HPDE6-E6E7 (cell line): Measurements from ENCODE around the gene LRP1B.
A peak's percentile ranks its signal among the peaks of the same experiment; 100 is the strongest.

Source experiments
- DNase-seq: peaks from one replicate; pipeline ENCODE4 v3.0.0; 2011; ENCODE audit warnings: missing footprints; ENCODE audit errors: extremely low spot score

The LRP1B gene

GRCh38 chr2:140843186-140843585, 1287.6 kb downstream of the LRP1B start:
- no peak for DNase-seq

GRCh38 chr2:140842110-140842509, 1288.7 kb downstream of the LRP1B start:
- DNase-seq = no peak

- no peak for DNase-seq
These were observed 1289.7 kb downstream of the LRP1B start for GRCh38 chr2:140841141-140841540.

DNA sequence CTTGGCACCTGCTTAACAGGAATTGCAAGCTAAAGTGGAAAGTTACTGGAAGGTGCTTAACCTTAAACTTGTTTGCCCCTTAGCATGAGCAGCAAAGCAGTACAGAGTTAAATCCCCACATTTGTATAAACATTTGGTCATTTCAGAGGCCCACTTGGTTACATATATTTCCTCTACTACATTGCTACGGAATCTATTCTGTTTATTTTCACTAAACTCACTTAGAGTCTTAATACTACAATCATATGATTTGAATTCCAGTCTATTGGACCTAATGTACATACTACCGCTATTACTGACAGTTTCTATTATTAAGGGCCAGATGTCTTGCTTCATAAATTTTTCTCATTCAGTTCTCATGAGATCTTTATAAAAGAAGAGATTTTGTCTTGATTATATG, 1294.0 kb downstream of the LRP1B start:
- DNase-seq = no peak

DNA sequence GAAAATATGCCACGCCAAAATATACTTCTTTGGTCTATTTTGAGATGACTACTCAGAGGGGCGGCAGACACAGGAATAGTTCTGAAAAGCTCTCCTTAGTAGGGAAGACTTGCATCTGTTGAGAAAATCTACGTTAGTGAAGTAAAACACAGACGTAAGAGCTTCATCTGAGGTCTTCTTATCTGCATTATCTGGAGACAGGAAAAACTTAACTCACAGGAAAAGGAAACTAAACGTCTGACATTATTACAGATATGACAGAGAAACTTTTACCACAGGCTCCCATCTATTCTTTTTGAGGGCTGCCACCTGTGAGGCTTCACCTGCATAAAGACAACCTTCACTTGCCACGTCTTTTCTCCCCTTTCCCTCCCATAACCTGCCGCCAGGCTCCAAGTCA, 1295.7 kb downstream of the LRP1B start:
- no peak for DNase-seq

- no peak for DNase-seq
These were observed 1316.7 kb downstream of the LRP1B start for GRCh38 chr2:140814141-140814540.

GRCh38 chr2:140808820-140809219, 1322.0 kb downstream of the LRP1B start:
- no peak for DNase-seq

DNA sequence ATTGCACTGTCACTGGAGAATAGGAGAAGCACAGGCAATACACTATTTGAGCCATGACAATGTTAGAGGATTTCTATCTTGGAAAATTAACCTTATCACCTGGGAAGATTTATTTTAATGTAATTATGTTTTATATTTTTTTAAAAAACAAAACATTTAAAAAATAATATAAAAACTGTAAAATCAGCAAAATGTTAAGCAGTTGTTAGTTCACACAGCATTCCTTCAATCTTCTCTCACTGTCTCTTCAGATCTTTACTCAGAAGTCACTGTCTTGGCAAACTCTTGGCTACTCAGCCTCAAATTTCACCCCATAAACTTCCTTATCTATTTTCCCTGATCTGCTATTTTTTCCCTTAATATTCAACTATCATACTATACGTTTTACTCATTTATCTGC, 1322.6 kb downstream of the LRP1B start:
- no peak for DNase-seq

GRCh38 chr2:140804700-140805260, 1326.0 kb downstream of the LRP1B start:
- DNase-seq = no peak

DNA sequence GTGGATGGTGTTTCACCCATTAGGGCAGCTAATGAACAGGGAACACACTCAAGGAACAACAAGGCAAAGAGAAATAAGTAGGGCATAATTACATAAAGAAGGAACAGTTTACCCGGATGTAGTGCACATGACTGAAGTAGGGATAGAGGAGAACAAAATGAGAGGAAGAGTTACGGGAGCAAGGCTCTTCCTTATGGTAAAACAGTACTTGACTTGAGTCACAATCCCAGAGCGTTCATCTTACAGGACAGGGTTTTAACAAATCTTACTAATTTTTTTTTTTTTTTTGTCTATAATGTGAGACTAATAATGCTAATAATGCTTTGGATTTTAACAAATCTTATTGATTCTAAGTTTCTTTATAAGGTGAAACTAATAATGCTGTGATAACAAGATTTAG, 1329.5 kb downstream of the LRP1B start:
- no peak for DNase-seq

DNA sequence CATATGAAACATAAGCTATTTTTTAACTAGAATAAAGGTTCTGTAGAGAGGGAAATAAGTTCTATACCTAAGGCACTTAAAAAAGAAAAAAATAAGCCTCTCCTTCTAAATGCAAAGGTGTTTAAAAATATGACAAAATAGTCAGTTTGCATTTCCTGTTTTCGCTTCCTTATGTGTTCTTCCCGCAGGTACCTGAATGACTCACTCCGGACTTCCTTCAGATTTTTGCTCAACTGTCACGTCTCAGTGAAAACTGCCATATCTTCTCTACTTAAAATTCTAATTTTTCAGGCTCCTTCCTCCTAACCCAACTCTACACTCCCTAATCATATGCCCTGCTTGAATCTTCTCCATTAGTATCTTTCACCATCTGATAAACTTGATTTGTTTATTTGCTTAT, 1333.1 kb downstream of the LRP1B start:
- DNase-seq = peak; percentile 11

DNA sequence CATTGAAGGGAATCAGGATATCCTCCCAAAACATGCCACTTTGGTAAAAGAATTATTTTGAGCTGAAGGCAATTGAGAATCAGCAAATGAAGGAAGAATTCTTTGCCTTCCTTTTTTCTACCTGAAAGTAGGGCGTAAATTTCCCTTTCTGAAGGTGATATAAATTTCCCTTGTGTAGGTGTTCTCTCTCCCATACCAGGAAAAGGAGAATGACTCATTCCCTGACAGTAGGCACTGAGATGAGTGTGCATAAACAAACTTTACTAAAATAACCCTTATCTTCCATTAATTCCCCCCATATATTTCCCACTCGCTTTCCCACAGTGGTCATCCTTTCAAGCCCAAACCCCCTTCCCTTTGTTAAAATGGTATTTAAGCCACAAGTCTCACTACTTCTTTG, 1339.0 kb downstream of the LRP1B start:
- DNase-seq = peak; percentile 3

GRCh38 chr2:140786585-140786984, 1344.2 kb downstream of the LRP1B start:
- no peak for DNase-seq

GRCh38 chr2:140775411-140775810, 1355.4 kb downstream of the LRP1B start:
- DNase-seq = no peak

DNA sequence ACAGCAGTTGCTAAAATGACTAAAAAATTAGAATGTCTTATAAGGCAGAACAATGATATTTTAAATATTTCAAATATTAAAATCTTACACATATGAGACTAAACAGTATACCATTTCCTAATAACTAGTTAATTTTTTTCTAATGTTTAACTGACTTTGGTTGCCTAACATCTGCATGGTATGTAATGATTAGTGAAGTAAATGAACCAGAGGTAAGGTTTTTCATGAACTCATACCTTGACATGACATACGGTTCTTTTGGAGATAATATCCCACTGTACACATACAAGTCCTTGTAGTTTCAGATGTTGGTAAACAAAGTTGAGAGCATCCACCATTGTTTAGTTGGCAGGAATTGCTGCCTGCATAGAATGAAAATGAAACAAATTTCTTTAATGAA, 1360.2 kb downstream of the LRP1B start:
- no peak for DNase-seq

DNA sequence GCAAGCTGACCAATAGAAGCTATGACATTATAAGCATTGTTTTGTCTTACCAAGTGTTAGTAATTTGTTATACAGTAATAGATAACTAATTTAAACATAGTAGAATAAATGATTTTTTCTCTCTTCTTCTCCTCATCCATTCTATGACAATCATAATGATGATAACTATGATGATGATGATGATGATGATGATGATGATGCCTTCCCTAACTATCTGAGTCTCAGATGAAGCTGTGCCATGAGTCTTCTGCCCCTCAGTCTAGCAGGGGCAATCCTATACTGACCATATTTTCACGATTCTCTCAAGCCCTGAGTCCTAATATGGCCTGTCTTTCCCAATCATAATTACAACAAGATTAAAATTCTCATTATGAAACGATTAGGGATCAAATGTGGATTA, 1369.0 kb downstream of the LRP1B start:
- DNase-seq = no peak

- no peak for DNase-seq
These were observed 1371.2 kb downstream of the LRP1B start for GRCh38 chr2:140759426-140760156.

GRCh38 chr2:140747665-140748064, 1383.2 kb downstream of the LRP1B start:
- no peak for DNase-seq

DNA sequence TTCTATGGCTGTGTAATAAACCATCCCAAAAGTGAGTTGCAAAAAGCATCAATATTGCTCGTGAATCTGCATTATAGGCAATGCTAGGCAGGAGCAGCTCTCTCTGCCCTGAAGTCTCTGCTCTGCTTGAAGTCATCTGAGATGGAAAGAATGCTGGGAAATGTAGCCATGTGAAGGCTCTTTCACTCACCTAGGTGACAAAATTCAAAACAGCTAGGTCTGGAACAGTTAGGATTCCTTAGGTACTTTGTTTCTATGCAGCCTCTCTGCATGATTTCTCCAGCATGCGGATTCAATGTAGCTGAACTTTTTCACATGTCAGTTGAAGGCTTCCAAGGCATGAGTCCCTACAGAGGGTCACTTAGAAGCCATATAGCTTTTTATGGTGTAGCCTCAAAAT, 1383.7 kb downstream of the LRP1B start:
- no peak for DNase-seq

DNA sequence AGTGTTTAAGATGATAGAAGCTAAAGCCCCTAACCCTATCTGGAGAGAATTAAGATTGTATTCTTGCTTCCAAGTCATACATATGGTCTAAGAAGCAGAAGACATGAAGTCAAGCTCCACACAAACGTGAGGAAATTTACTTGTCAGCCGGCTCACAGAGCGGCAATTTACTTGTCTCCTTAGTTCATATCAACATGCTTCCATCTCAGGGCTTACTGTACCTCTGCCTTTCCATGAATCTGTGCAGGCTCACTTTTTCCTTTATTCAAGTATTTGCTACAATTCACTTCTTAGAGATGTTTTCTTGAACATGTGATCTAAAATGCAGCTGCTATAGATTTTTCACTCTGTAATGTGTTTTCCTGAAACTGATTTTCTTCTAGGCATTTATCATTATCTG, 1386.4 kb downstream of the LRP1B start:
- DNase-seq = no peak

DNA sequence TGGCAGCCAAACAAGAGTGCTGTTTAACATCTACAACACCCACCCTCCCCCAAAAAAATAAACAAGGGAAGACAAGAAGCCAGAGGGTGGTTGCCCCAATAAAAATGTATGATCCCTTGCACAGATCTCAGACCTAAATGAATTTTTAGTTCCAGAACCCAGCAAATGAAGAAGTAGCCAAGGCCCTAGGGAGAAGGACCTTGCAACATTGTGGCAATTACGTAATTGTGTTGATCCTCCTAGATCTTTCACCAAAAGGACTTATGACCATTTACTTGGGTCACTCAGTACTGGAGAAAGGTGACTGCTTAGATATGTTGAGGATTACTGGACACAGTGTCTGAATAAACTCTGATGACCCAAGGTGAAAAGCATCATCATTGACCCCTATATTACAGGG, 1393.8 kb downstream of the LRP1B start:
- DNase-seq = no peak

DNA sequence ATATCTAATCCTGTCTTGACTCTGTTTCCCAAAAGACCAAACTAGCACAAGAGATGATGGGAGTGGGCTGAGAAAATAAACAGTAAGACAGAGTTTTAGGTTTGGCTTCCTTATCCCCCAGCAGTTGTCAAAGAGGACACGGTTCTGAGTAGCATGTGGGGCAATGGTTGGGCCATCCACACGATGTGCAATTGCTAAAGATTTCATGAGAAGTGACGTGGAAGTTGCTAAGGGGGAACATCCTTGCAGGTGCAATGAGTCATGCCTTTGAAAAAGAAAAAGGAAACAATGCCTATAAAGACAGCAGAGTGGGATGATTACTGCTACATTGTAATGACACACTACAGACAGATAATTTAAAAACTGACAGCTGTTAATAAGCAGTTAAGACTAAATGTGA, 1395.8 kb downstream of the LRP1B start:
- DNase-seq = peak; percentile 4

- no peak for DNase-seq
These were observed 1411.8 kb downstream of the LRP1B start for GRCh38 chr2:140718999-140719398.

DNA sequence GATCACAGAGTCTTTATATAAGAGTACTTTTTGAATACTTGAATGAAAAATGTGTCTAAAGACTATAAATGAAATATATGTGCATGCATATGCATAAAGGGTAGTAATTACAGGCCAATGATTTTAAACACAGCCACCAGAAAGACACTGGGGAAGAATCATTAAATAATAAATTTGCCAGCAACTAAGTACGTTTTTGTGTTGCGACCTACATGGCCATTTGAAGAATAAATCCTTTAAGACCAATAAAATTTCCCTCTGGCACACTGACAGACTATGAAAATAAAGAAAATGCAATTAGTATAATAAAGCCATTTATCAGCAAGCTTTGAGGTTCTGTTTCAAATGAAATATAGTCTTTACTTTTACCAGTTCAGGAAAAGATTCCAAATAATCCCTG, 1413.3 kb downstream of the LRP1B start:
- DNase-seq = no peak
